Thoracic aorta (tissue), 2 donors: Measurements from ENCODE around the gene GIPC3. TPM values are rescaled to one million over a fixed set of nuclear protein-coding genes. Genes with fewer than 3 reads are reported as not detected.
A peak's percentile ranks its signal among the peaks of the same experiment; 100 is the strongest.

Experiments
- ATAC-seq: fragments of 150-250 bp; one replicate; pipeline ENCODE4 v1.8.0; 2017; ENCODE audit warnings: low read depth; ENCODE audit not compliant: insufficient number of reproducible peaks, low FRiP score
- DNase-seq: peaks from one replicate; pipeline ENCODE4 v3.0.0-alpha.2; 2020; ENCODE audit warnings: low spot score
- H3K27ac ChIP-seq, 2 donors: fragments of 200-600 bp; sonication (generic); 1 replicate in 1 of 2; 2 replicates in 1 of 2; pipeline ENCODE4 v1.5.1; 2016; ENCODE audit warnings: mild to moderate bottlenecking in 2 of 2, moderate library complexity in 2 of 2
- H3K27me3 ChIP-seq: fragments of 200-600 bp; sonication (generic); replicated peaks from 2 replicates; pipeline ENCODE4 v1.6.0; 2016; ENCODE audit warnings: mild to moderate bottlenecking; ENCODE audit not compliant: insufficient read depth
- H3K36me3 ChIP-seq: fragments of 200-600 bp; sonication (generic); one replicate; pipeline ENCODE4 v1.5.1; 2016
- H3K4me1 ChIP-seq, 2 donors: fragments of 200-600 bp; sonication (generic); 1 replicate in 1 of 2; 2 replicates in 1 of 2; pipeline versions ENCODE4 v1.5.1 to v1.6.0; 2016; ENCODE audit warnings: low read depth in 2 of 2, mild to moderate bottlenecking in 1 of 2; ENCODE audit not compliant: control insufficient read depth in 1 of 2
- H3K4me3 ChIP-seq: fragments of 200-600 bp; sonication (generic); 2 replicates; pipeline ENCODE4 v1.5.1; 2016; ENCODE audit warnings: mild to moderate bottlenecking
- H3K9me3 ChIP-seq: fragments of 200-600 bp; sonication (generic); 2 replicates; pipeline ENCODE4 v1.5.1; 2016
- total RNA-seq, 2 donors: library from RNA; depleted of rRNA; stranded (reverse); fragments of >200 nt; gene quantifications; one replicate each; pipeline versions ENCODE4 v1.1.0 to v1.2.3, GENCODE V29; 2016
- TF ChIP-seq, protein P1 (sequence below): fragments of 200-600 bp; sonication (generic); IDR thresholded peaks from one replicate; pipeline ENCODE4 v1.5.1; 2019; ENCODE audit warnings: antibody characterized with exemption

Gene GIPC3
- total RNA-seq, 2 donors from 2014 or later, result 1.1 to 1.6 TPM

GRCh38 chr19:3572132-3572854, 13.0 kb upstream of the GIPC3 start:
- Histone ChIP-seq H3K4me3 (peak overlapping the region; percentile 91), H3K9me3 (no peaks in the 10 kb centered on the region), H3K36me3 (no peaks in the 10 kb centered on the region), H3K27ac (no peak overlapping the region), H3K27me3 (no peaks in the 10 kb centered on the region), H3K4me1 (peaks cover 17 to 24% of the 10 kb centered on the region in 2 donors)
- peak; percentile 94 for ATAC-seq
- TF ChIP-seq, protein P1, sequence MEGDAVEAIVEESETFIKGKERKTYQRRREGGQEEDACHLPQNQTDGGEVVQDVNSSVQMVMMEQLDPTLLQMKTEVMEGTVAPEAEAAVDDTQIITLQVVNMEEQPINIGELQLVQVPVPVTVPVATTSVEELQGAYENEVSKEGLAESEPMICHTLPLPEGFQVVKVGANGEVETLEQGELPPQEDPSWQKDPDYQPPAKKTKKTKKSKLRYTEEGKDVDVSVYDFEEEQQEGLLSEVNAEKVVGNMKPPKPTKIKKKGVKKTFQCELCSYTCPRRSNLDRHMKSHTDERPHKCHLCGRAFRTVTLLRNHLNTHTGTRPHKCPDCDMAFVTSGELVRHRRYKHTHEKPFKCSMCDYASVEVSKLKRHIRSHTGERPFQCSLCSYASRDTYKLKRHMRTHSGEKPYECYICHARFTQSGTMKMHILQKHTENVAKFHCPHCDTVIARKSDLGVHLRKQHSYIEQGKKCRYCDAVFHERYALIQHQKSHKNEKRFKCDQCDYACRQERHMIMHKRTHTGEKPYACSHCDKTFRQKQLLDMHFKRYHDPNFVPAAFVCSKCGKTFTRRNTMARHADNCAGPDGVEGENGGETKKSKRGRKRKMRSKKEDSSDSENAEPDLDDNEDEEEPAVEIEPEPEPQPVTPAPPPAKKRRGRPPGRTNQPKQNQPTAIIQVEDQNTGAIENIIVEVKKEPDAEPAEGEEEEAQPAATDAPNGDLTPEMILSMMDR, result no peak
- peak; percentile 100 for DNase-seq

GRCh38 chr19:3572855-3573161, 12.5 kb upstream of the GIPC3 start, which contains the start of gene HMG20B:
Gene HMG20B (plus strand): TSS chr19:3572944. CDS start chr19:3573310, 366 bp downstream.
- H3K4me1 ChIP-seq, result peaks cover 17 to 24% of the 10 kb centered on the region in 2 donors
- H3K36me3 ChIP-seq, result no peaks in the 10 kb centered on the region
- no peak for DNase-seq
- no peaks in the 10 kb centered on the region for H3K9me3 ChIP-seq
- peak within 1 kb of the TSS in 1 of 2 donors; percentile 54 for H3K27ac ChIP-seq
- no peak for ATAC-seq
- H3K4me3 ChIP-seq, result peak within 1 kb of the TSS; percentile 91
- no peaks in the 10 kb centered on the region for H3K27me3 ChIP-seq
- TF ChIP-seq, protein P1, result no peak

GRCh38 chr19:3573162-3573857, 12.0 kb upstream of the GIPC3 start:
- Histone ChIP-seq H3K36me3 (no peaks in the 10 kb centered on the region), H3K4me1 (peaks cover 17 to 24% of the 10 kb centered on the region in 2 donors), H3K27me3 (no peaks in the 10 kb centered on the region), H3K27ac (peak overlapping the region in 1 of 2 donors; percentile 54), H3K4me3 (peak overlapping the region; percentile 91), H3K9me3 (no peaks in the 10 kb centered on the region)
- TF ChIP-seq, protein P1, result no peak
- ATAC-seq (no peak), DNase-seq (no peak)

DNA sequence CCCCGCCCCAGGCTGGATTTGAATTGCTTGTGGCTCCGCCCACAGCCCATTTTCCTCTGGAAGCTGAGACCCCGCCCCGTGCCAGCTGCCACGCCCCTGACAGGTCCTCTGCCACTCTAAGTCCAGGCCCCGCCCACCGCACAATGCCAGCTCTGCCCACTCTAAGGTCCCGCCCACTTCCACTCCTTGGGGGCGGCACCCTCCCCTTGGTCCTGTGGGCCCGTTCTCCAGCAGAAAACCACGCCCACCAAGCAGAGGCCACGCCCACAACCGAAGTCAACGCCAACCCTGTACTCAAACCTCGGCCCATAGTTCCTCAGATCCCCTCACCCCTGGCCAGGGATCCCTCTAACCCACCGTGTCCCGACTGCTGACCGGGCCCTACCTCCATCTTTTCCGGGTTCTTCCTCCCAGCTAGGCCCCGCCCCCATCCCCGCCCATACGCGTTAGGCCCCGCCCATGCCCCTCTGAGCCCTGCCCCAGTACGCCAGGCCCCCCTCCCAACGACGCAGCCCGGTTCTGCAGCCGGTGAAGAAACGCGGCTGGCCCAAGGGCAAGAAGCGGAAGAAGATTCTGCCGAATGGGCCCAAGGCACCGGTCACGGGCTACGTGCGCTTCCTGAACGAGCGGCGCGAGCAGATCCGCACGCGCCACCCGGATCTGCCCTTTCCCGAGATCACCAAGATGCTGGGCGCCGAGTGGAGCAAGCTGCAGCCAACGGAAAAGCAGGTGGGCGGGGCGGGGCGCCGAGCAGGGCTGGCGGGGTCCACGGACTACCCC, 11.2 kb upstream of the GIPC3 start:
- DNase-seq (peak; percentile 68), ATAC-seq (peak; percentile 12)
- Histone ChIP-seq H3K4me1 (peaks cover 17 to 24% of the 10 kb centered on the region in 2 donors), H3K27me3 (no peaks in the 10 kb centered on the region), H3K27ac (no peak overlapping the region), H3K4me3 (peak overlapping the region; percentile 91), H3K36me3 (no peaks in the 10 kb centered on the region), H3K9me3 (no peaks in the 10 kb centered on the region)
- TF ChIP-seq, protein P1, result no peak

DNA sequence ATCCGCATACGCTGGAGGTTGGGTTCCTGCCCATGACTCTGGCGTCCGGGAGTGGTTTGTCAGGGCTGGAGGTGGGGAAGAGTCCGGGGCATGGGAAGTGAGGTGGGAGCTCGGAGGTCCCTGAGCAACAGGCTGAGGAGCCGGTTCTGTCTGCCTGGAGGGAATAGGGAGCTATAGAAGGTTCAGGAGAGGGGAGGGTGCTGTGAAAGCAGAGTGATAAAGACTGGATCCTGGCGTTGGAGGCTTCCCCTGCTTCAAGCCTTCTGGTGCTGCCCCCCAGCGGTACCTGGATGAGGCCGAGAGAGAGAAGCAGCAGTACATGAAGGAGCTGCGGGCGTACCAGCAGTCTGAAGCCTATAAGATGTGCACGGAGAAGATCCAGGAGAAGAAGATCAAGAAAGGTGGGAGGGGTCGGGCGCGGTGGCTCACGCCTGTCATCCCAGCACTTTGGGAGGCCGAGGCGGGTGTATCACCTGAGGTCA, 10.0 kb upstream of the GIPC3 start:
- no peaks in the 10 kb centered on the region for H3K9me3 ChIP-seq
- no peak overlapping the region for H3K4me3 ChIP-seq
- H3K4me1 ChIP-seq, result peaks cover 17 to 28% of the 10 kb centered on the region in 2 donors
- no peaks in the 10 kb centered on the region for H3K36me3 ChIP-seq
- H3K27ac ChIP-seq, result no peak overlapping the region
- H3K27me3 ChIP-seq, result no peaks in the 10 kb centered on the region
- ATAC-seq (no peak), DNase-seq (no peak)
- TF ChIP-seq, protein P1, result no peak
